DOHH2 (cell line): ENCODE measurements around the gene SEC61A1.

Experiments used
- CTCF ChIP-seq: fragments of 200-600 bp; sonication (generic); IDR thresholded peaks from one replicate; pipeline ENCODE4 v1.5.1; 2014; ENCODE audit warnings: antibody characterized with exemption, mild to moderate bottlenecking, low read depth, low read length; ENCODE audit not compliant: poor library complexity, severe bottlenecking
- EZH2phosphoT487 ChIP-seq: fragments of 200-600 bp; sonication (generic); IDR thresholded peaks from 2 replicates; pipeline ENCODE4 v1.6.1; 2017; ENCODE audit warnings: borderline replicate concordance, mild to moderate bottlenecking, antibody characterized with exemption, low read length, moderate library complexity, mixed read lengths

- TF ChIP-seq EZH2phosphoT487 (no peak), CTCF (no peak)
Observed at GRCh38 chr3:128007033-128007424, 45.2 kb upstream of the SEC61A1 start.
